ENCODE measurements around the gene MRRF.

- no peak for TF ChIP-seq USF1 (CRISPR knock-in tag; IDR thresholded peaks at IDR 0.05)
- no peak for TF ChIP-seq MAX (CRISPR knock-in tag; IDR thresholded peaks at IDR 0.05)
- no peak for TF ChIP-seq CTCF (IDR thresholded peaks at IDR 0.05)
- no peak for TF ChIP-seq CREM (CRISPR knock-in tag; IDR thresholded peaks at IDR 0.05)
- TF ChIP-seq GABPB1 (CRISPR knock-in tag; IDR thresholded peaks at IDR 0.05) = no peak
- no peak for TF ChIP-seq HMGA2 (CRISPR knock-in tag; IDR thresholded peaks at IDR 0.05)
- no peak for TF ChIP-seq CREB1 (CRISPR knock-in tag; IDR thresholded peaks at IDR 0.05)
- TF ChIP-seq NFYB (CRISPR knock-in tag; conservative IDR thresholded peaks at IDR 0.05; ENCODE audit: low read depth) = no peak
Observed at GRCh38 chr9:122327175-122327574, 62.5 kb downstream of the MRRF start.
